Activated T-cell treated with anti-CD3 and anti-CD28 coated beads for 1 hour (primary cell): ENCODE measurements around the gene TSPAN10.

ENCODE experiments used
- DNase-seq: peaks from one replicate; pipeline ENCODE4 v3.0.0-alpha.2; 2020; ENCODE audit warnings: low read depth

TSPAN10 gene

GRCh38 chr17:81688616-81689015 lies 51.6 kb downstream of the TSPAN10 start:
- DNase-seq = no peak

GRCh38 chr17:81690066-81690465 lies 53.1 kb downstream of the TSPAN10 start:
- DNase-seq = no peak

- no peak for DNase-seq
Measured at GRCh38 chr17:81690549-81690948, 53.6 kb downstream of the TSPAN10 start.

- no peak for DNase-seq
Measured at GRCh38 chr17:81691196-81691595, 54.2 kb downstream of the TSPAN10 start.

- no peak for DNase-seq
Measured at GRCh38 chr17:81691608-81692007, 54.6 kb downstream of the TSPAN10 start.

- DNase-seq = no peak
Measured at GRCh38 chr17:81693509-81694210, 56.7 kb downstream of the TSPAN10 start.

GRCh38 chr17:81694810-81695209 lies 57.8 kb downstream of the TSPAN10 start:
- DNase-seq = no peak

- DNase-seq = no peak
Measured at GRCh38 chr17:81695211-81695610, 58.2 kb downstream of the TSPAN10 start.

GRCh38 chr17:81695801-81696200 lies 58.8 kb downstream of the TSPAN10 start:
- DNase-seq = no peak

GRCh38 chr17:81696218-81696941 lies 59.4 kb downstream of the TSPAN10 start:
- no peak for DNase-seq

GRCh38 chr17:81697261-81698044 lies 60.5 kb downstream of the TSPAN10 start:
- DNase-seq = no peak
